Fibroblast of mammary gland (primary cell): Measurements from ENCODE around the gene CLDN9.

Source experiments
- DNase-seq: peaks from one replicate; pipeline ENCODE4 v3.0.0-alpha.2; 2010; ENCODE audit warnings: low read depth
- H3K4me3 ChIP-seq: 2 replicates; pipeline ENCODE4 v1.5.1; 2011; ENCODE audit warnings: low read depth, mild to moderate bottlenecking, low read length, moderate library complexity; ENCODE audit not compliant: control insufficient read depth
- TF ChIP-seq, protein P1 (sequence below): conservative IDR thresholded peaks from 2 replicates; pipeline ENCODE4 v1.5.1; 2011; ENCODE audit warnings: low read depth, low read length, inconsistent platforms; ENCODE audit not compliant: control insufficient read depth, insufficient read depth

The CLDN9 gene

DNA sequence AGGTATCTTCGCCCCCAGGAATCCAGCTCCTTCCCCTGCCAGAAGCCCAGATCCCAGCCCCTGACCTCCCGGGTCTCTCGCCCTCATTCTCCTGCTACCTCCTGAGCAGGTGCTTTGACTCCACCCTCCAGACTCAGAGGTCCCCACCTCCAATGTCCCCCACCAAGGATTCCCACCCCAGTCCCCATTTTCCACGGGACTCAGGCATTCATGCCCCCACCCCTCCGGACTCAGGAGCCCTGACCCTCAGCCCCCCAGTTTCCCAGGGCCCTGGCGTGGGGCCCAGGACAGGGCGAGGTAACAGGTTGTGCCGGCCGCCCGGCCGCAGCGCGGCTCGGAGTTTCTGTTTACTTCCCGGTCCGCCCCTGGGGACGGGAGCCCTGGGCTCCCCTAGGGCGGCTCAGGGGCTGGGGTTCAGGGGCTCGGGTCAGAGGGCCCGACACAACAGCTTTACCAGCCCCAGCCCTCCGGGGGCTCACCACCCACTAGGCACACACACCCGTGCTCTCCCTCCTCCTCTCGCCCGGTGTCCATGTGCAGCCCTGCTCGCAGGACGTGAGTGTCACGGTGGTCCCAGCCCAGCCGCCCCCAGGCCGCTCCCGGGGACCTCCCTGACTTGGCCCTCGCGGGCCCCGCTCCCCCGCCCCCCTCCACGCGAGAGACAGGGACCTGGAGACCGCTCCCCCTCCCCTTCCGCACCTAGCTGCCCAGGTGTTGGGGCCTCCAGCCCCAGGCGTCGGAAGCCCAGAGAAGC is 23.4 kb downstream of the CLDN9 start:
- TF ChIP-seq, protein P1, sequence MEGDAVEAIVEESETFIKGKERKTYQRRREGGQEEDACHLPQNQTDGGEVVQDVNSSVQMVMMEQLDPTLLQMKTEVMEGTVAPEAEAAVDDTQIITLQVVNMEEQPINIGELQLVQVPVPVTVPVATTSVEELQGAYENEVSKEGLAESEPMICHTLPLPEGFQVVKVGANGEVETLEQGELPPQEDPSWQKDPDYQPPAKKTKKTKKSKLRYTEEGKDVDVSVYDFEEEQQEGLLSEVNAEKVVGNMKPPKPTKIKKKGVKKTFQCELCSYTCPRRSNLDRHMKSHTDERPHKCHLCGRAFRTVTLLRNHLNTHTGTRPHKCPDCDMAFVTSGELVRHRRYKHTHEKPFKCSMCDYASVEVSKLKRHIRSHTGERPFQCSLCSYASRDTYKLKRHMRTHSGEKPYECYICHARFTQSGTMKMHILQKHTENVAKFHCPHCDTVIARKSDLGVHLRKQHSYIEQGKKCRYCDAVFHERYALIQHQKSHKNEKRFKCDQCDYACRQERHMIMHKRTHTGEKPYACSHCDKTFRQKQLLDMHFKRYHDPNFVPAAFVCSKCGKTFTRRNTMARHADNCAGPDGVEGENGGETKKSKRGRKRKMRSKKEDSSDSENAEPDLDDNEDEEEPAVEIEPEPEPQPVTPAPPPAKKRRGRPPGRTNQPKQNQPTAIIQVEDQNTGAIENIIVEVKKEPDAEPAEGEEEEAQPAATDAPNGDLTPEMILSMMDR: no peak
- no peak for DNase-seq
- H3K4me3 ChIP-seq: no peak overlapping the region

DNA sequence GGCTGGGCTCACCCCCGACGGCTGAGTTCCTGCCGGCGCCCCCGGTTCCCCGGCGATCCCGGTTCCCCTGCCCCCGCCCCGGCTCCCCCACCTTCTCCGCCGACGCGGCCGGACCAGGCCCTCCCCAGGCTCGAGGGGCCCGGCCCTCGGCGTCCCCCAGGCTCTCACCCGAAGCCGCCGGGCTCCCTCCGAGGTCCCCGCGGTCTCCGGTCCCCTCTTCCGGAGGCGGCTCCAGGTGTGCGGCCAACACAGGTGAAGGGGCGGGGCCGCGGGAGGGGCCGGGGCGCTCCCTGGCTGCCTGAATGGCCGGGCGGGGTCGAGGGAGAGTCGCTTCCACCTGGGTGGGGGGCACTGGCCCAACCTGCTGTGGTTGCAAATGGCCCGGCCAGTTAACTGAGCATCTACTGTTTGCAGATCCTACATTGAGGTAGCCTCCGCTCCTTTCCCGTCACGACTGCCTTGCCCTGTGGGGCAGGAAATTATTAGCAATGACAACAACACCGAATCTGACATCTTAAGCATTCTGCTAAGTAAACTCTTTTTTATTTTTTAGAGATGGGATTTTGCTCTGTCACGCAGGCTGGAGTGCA is 24.1 kb downstream of the CLDN9 start, which contains the start of gene BICDL2:
TSS of gene BICDL2 (minus strand) at position 219 of the 590 bp plus-strand sequence. CDS start 1,448 bp downstream, outside the sequence.
- DNase-seq: no peak
- TF ChIP-seq, protein P1: no peak
- no peak within 1 kb of the TSS for H3K4me3 ChIP-seq

- H3K4me3 ChIP-seq: no peak overlapping the region
- no peak for DNase-seq
- TF ChIP-seq, protein P1: no peak
These were observed 25.5 kb downstream of the CLDN9 start for GRCh38 chr16:3038256-3038655.

- no peak overlapping the region for H3K4me3 ChIP-seq
- TF ChIP-seq, protein P1: no peak
- no peak for DNase-seq
These were observed 26.2 kb downstream of the CLDN9 start for GRCh38 chr16:3038896-3039295.

DNA sequence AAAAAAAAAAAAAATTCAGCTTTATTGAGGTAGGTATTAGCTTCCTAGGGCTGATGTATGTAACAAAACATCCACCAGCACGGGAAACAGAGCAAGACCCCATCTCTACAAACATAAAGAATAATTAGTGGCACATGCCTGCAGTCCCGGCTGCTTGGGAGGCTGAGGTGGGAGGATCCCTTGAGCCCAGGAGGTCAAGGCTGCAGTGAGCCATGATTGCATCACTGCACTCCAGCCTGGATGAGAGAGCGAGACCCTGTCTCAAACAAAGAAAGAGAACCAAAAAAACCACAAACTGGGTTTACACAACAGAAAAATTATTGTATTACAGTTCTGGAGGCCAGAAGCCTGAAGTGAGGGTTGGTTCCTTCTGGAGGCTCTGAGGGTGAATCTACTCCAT is 29.7 kb downstream of the CLDN9 start:
- DNase-seq: no peak
- TF ChIP-seq, protein P1: no peak
- H3K4me3 ChIP-seq: no peak overlapping the region

GRCh38 chr16:3044708-3045107 is 32.0 kb downstream of the CLDN9 start:
- DNase-seq: no peak
- TF ChIP-seq, protein P1: no peak
- no peak overlapping the region for H3K4me3 ChIP-seq
